Dermis microvascular lymphatic vessel endothelial cell (primary cell): ENCODE data around the gene CCDC187. TPM values are rescaled to one million over a fixed set of nuclear protein-coding genes. Genes with fewer than 3 reads are reported as not detected.
"Not testable (repeated sequence)": the region's sequence is repeated elsewhere in the genome, so short reads cannot be mapped to it uniquely, and the experiment has no call there.

Source experiments
- DNase-seq, 2 donors: peaks; one replicate each; pipeline versions ENCODE4 v3.0.0 to v3.0.0-alpha.2; 2010; ENCODE audit warnings: low read depth in 2 of 2
- total RNA-seq: library from RNA; depleted of rRNA; stranded (reverse); fragments of >200 nt; gene quantifications from 2 replicates; pipeline ENCODE4 v1.2.1, GENCODE V29; 2014

The CCDC187 gene
- total RNA-seq, 1 donor from 2014 or later = not detected

GRCh38 chr9:136240941-136241340 lies 63.0 kb downstream of the CCDC187 start:
- no peak for DNase-seq

GRCh38 chr9:136239983-136240330 lies 63.9 kb downstream of the CCDC187 start:
- no peak for DNase-seq

- DNase-seq = peak in 1 of 2 donors; percentile 16
Measured at GRCh38 chr9:136239135-136239982, 64.5 kb downstream of the CCDC187 start.

- no peak for DNase-seq
Measured at GRCh38 chr9:136238342-136238732, 65.6 kb downstream of the CCDC187 start.

DNA sequence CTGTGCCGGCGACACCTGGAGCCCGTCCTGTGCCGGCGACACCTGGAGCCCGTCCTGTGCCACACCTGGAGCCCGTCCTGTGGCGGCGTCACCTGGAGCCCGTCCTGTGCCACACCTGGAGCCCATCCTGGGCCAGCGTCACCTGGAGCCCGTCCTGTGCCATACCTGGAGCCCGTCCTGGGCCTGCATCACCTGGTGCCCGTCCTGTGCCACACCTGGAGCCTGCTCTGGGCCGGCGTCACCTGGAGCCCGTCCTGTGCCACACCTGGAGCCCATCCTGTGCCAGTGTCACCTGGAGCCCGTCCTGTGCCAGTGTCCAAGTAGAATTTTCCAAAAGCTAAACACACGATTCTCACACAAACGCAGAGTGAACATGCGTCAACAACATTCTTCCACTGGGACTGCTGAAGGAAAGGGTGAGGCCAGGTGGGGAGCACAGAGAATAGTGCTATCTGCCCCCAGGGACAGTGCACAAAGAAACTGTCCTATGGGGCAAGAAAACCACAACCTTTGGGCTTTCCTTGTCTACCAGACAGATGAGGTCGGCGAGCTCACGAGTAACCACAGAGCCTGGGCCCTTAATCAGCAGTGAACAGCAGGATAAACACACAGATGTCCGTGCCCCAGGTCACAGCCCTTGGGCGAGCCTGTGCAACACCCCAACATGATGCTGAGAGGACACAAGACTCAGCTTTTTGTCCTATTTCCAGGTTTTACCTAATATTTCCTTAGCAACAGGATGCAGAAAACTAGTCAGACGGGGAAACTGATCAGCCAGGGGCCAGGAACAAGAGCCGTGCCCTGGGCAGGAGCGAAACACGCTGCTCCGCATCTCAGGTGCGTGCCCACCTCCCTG lies 66.2 kb downstream of the CCDC187 start:
- no peak for DNase-seq

DNA sequence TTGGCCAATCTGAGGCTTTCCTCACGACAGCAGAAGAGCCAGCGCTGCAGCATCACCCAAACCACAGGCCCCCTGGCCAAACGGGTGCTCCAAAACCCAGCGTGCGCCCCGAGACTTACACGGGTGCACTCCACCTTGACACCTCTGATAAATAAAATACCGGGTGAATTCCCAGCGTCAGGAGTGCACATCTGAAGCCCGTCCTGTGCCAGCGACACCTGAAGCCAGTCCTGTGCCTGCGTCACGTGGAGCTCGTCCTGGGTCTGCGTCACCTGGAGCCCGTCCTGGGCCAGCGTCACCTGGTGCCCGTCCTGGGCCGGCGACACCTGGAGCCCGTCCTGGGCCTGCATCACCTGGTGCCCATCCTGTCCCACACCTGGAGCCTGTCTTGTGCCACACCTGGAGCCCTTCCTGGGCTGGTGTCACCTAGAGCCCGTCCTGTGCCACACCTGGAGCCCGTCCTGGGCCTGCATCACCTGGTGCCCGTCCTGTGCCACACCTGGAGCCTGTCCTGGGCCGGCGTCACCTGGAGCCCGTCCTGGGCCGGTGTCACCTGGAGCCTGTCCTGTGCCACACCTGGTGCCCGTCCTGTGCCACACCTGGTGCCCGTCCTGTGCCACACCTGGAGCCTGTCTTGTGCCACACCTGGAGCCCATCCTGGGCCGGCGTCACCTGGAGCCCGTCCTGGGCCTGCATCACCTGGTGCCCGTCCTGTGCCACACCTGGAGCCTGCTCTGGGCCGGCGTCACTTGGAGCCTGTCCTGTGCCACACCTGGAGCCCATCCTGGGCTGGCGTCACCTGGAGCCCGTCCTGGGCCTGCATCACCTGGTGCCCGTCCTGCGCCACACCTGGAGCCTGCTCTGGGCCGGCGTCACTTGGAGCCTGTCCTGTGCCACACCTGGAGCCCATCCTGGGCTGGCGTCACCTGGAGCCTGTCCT lies 67.2 kb downstream of the CCDC187 start:
- DNase-seq = not testable (repeated sequence)

- DNase-seq = no peak
Measured at GRCh38 chr9:136235709-136236455, 68.0 kb downstream of the CCDC187 start.

- no peak for DNase-seq
Measured at GRCh38 chr9:136235171-136235570, 68.7 kb downstream of the CCDC187 start.

DNA sequence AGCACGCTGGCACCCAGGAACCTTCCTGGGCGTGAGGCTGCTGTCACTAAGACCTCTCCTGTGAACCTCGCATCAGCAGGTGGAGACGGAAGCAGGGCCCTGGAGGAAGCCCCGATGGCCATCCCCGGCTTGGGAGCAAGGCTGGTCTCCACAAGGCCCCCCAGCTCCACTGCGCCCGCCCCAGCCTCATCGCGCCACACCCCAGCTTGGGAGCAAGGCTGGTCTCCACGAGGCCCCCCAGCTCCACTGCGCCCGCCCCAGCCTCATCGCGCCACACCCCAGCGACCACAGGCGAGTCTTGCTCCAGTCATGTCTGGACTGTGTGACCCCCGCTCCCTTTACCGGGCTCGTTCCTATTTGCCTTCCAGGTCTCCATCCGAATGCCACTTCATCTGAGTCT lies 69.3 kb downstream of the CCDC187 start:
- no peak for DNase-seq

GRCh38 chr9:136233868-136234267 lies 70.0 kb downstream of the CCDC187 start:
- DNase-seq = no peak

DNA sequence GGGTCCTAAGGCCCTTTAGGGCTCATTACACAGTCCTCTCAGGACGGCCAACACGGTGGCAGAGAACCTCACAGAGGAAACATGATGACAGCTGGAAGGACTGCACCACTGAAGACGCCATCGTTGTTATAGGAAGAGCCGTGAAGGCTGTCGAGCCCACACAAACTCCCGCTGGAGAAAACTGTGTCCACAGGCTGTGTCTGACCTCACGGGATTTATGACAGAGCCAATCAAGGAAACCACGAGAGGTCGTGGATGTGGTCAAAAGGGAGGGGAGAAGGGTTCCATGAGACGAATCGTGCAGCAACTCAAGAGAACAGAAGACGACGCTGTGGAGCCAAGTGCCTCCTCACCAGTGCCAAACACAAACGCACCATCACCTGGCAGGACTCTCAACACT lies 70.5 kb downstream of the CCDC187 start:
- no peak for DNase-seq

DNA sequence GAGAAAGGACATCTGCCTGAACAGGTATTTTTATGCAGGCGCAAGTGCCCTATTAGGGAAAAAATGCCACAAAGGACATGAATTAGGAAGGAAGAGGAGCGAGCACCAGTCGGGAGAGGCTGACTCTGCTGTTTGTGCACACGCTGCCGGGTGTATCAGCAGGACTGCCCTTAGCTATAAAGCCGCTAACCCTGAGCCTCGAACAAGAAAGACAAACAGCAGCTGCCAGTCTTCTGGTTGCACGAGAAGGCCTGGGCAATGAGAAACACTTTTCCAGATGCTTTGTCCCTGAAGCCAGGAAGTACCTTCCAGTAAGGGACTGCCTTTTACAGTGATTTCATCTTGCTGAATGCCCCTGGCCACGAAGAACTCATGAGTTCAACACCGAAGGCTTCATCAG lies 70.9 kb downstream of the CCDC187 start:
- no peak for DNase-seq

DNA sequence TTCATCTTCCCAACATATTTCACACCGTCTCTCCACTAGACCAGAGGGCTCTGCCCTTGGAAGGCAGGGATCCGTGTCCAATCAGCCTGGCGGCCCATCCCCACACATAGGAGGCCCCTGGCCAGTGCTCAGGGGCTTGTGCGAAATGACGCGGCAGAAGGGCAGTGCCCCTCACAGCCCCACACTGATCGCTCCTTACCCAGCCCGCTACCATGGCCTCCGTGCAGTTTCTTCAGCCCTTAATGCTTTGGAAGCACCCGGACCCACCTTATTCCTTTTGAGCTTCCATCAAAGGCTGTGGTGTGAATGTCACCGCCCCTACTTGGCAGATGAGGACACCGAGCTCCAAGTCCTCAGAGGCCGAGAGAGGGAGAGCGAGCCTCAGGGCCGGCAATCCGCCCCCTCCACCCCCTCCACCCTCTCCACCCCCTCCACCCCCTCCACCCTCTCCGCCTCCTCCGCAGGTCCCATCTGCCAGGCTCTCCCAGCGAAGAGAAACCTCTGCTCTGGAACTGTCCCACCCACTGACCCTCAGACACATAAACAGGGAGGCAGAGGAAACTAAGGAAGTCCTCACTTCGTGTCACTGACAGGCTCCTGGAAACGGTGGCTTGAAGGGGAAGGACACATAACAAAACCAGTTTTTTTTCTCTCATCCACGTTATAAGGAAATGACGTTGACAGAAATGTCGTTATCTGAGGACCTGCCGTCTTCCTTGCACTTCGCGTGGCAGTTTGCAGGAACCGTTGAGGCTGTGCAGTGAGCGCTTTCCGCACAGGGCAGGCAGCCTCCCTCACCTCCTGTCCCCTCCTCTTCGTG lies 72.2 kb downstream of the CCDC187 start:
- no peak for DNase-seq

DNA sequence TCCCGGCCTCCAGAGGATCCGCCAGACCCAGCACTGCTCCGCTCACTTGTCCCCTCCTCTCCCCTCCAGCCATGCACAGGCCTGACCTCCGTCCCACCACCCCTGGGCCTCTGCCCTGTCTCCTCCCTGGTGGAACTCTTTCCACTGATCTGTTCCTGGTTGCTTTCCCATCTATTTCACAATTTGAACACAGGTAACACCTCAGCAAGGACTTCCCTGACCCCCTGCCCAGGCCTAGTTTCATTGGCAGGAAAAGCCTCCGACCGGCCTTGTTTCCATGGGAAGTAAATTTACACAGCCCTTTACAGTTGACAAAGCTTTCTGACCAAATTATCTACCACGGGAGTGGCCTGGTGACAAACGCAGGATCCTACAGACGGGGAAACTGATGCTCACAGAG lies 73.1 kb downstream of the CCDC187 start:
- DNase-seq = no peak

DNA sequence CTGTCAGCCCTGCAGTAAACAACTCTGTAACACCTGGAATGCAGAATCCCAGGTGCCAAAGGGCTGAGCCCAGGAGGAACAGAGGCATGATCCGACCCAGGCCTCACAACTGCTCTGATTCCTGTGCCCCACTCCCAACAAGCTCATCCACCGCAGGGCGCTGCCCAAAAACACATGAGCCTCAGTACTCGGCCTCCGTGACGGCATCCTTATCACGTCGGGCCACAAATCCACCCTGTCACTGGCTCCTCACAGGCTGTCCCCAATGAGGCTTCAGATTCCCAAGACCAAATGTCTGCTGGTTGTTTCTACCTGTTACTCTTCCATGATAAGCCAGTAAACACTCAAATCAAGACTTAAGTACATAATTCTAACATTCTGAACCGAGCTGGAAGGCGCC lies 73.5 kb downstream of the CCDC187 start:
- DNase-seq = no peak

GRCh38 chr9:136229096-136230065 lies 74.5 kb downstream of the CCDC187 start:
- DNase-seq = no peak

DNA sequence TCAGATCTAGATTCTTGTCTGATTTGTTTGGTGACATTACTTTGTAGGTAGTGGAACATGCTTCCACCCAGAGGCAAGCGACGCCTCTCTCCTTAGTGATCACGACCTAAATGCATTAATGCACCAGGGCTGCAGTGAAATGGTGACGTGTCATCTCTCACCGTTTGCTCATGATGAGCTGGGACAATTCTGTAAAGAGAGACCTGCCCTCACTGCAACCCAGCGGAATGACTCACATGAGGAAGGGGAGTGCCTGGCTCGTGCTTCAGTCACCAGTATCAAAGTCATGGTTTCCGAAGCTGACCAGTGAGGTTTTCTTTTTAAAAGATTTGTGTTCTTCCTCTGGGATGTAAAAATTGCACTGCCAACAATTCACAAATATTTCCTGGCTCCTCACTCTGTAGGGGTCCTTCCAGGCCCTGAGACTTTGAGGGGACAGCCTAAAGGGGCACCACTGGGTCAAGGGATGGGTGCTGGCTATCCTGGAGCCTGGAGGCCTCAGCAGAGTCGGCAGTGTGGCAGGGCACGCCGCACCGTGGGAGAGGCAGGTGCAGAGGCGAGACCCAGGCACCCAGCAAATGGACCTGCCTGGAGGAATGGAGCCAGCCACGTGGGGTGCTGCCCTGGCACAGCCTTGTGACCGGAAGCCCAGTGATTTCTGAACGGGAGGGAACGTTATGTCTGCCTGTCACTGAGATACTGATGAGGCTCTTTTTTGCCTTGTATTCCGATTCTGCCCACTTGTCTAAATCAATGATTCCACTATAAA lies 75.6 kb downstream of the CCDC187 start:
- DNase-seq = peak; percentile 71 to 86
